BLaER1 treated with 17β-estradiol and CSF1 and Interleukin-3, amounts not matched to agents 10 nM and 100 nM (cell line): ENCODE measurements around the gene PLEKHN1.

Source experiments
- H3K27ac ChIP-seq, 11 experiments: shearing (Covaris generic); formaldehyde crosslinking; 2 replicates each; pipeline ENCODE4 v1.8.1; 2022
- H3K27me3 ChIP-seq, 11 experiments: shearing (Covaris generic); formaldehyde crosslinking; 2 replicates each; pipeline ENCODE4 v1.8.1; 2022
- H3K36me3 ChIP-seq, 11 experiments: shearing (Covaris generic); formaldehyde crosslinking; 2 replicates each; pipeline ENCODE4 v1.8.1; 2022
- H3K4me1 ChIP-seq, 10 experiments: shearing (Covaris generic); formaldehyde crosslinking; 2 replicates each; pipeline ENCODE4 v1.8.1; 2022
- H3K4me2 ChIP-seq, 11 experiments: shearing (Covaris generic); formaldehyde crosslinking; 2 replicates each; pipeline ENCODE4 v1.8.1; 2022
- H3K4me3 ChIP-seq, 10 experiments: shearing (Covaris generic); formaldehyde crosslinking; 2 replicates each; pipeline ENCODE4 v1.8.1; 2022
- H3K9ac ChIP-seq, 11 experiments: shearing (Covaris generic); formaldehyde crosslinking; 2 replicates each; pipeline ENCODE4 v1.8.1; 2022
- H3K9me3 ChIP-seq, 11 experiments: shearing (Covaris generic); formaldehyde crosslinking; replicated peaks in 1 of 11; 2 replicates each; pipeline ENCODE4 v1.8.1; 2022
- H4K20me1 ChIP-seq, 11 experiments: shearing (Covaris generic); formaldehyde crosslinking; 2 replicates each; pipeline ENCODE4 v1.8.1; 2022
- Cebpa-rat ChIP-seq, 11 experiments: shearing (Covaris generic); IDR thresholded peaks; 2 replicates each; pipeline ENCODE4 v1.8.1; 2022

The PLEKHN1 gene

GRCh38 chr1:951364-951763 lies 14.9 kb upstream of the PLEKHN1 start:
- no peak overlapping the region for H3K4me3 ChIP-seq
- H4K20me1 ChIP-seq: peaks cover 19 to 100% (median 100%) of the 10 kb centered on the region in 11 experiments; a peak in 21 of 22 replicates
- no peak overlapping the region for H3K4me2 ChIP-seq
- peaks cover 88 to 100% (median 100%) of the 10 kb centered on the region in 11 experiments for H3K36me3 ChIP-seq
- no peak overlapping the region for H3K9ac ChIP-seq
- H3K4me1 ChIP-seq: peaks cover 9 to 17% (median 14%) of the 10 kb centered on the region in 10 experiments; a peak in 18 of 20 replicates
- H3K9me3 ChIP-seq: no peaks in the 10 kb centered on the region
- TF ChIP-seq Cebpa-rat (IDR thresholded peaks at IDR 0.05): no peak
- 0 out of 22 replicates have a peak, but pooled peaks cover 0 to under 1% (median 0%) of the 10 kb centered on the region in 11 experiments for H3K27me3 ChIP-seq
- H3K27ac ChIP-seq: no peak overlapping the region

DNA sequence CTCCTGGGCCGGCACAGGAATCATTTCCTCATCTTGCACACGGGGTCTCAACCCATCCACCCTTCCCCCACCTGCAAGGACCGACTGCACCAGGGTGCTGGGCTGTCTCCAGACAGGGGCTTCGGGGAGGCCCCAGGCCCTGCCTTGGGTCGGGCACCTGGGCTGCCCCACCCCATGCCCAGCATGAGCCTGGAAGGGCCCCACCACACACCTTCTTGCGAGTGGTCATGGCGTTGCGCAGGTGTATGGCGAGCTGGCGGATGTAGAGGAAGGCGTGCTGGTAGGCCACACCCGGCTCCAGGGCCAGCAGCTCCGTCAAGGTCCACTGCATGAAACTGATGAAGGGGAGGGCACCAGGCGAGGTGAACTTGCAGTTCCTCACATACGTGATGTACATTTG lies 14.1 kb upstream of the PLEKHN1 start:
- Histone ChIP-seq H3K27ac (no peak overlapping the region), H3K9me3 (no peaks in the 10 kb centered on the region), H3K36me3 (peaks cover 89 to 100% (median 100%) of the 10 kb centered on the region in 11 experiments), H3K4me2 (no peak overlapping the region), H3K9ac (no peak overlapping the region), H3K4me1 (peaks cover 18 to 25% (median 22%) of the 10 kb centered on the region in 10 experiments; a peak in 19 of 20 replicates), H4K20me1 (peaks cover 19 to 100% (median 100%) of the 10 kb centered on the region in 11 experiments; a peak in 21 of 22 replicates), H3K27me3 (no peaks in the 10 kb centered on the region), H3K4me3 (no peak overlapping the region)
- TF ChIP-seq Cebpa-rat (IDR thresholded peaks at IDR 0.05): no peak

GRCh38 chr1:952603-953002 lies 13.7 kb upstream of the PLEKHN1 start:
- Histone ChIP-seq H3K9ac (no peak overlapping the region), H3K4me1 (peaks cover 22 to 29% (median 26%) of the 10 kb centered on the region in 10 experiments), H3K36me3 (peaks cover 85 to 100% (median 98%) of the 10 kb centered on the region in 11 experiments), H3K27ac (no peak overlapping the region), H3K27me3 (no peaks in the 10 kb centered on the region), H3K4me3 (no peak overlapping the region), H3K9me3 (no peaks in the 10 kb centered on the region), H3K4me2 (no peak overlapping the region), H4K20me1 (peaks cover 19 to 100% (median 100%) of the 10 kb centered on the region in 11 experiments; a peak in 21 of 22 replicates)
- TF ChIP-seq Cebpa-rat (IDR thresholded peaks at IDR 0.05): no peak

DNA sequence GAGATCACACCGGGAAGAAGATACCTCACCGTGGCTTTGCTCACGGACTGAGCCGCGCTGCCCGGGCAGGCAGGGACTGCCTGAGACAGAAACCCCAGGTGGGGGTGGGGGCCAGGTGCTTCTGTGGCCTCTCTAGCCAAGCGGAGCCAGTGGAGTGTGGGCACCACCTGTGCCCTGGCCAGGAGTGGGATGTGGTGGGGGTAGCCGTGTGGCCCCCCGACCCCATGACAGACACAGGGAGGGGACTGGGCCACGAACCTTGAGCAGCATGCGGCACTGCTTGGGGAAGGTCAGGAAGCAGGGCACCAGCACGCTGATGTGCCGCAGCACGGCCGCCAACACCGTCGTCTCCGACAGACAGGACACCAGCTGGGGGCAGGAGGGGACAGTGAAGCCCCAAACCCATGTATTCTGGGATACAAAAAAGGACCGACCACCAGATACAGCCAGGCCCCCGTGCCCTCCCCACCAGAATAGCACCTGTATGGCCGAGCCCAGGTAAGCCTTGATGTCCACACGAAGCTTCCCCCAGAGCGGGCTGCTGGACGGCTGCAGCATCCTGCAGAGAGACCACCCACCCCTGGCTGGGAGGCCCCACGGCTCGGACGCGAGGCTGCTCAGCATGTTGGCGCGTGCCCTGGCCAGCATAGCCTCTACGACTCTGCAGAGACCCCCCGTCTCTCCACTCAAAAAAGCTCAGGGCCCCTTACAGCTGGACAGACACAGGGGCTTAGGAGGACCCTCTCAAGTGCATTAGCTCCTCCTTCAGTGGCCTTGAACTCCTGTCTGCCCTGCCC lies 12.6 kb upstream of the PLEKHN1 start:
- no peaks in the 10 kb centered on the region for H3K9me3 ChIP-seq
- peaks cover 30 to 39% (median 35%) of the 10 kb centered on the region in 10 experiments for H3K4me1 ChIP-seq
- H4K20me1 ChIP-seq: peaks cover 19 to 100% (median 99%) of the 10 kb centered on the region in 11 experiments; a peak in 21 of 22 replicates
- no peak overlapping the region for H3K4me3 ChIP-seq
- H3K4me2 ChIP-seq: no peak overlapping the region
- H3K27ac ChIP-seq: no peak overlapping the region
- no peak for TF ChIP-seq Cebpa-rat (IDR thresholded peaks at IDR 0.05)
- no peaks in the 10 kb centered on the region for H3K27me3 ChIP-seq
- H3K36me3 ChIP-seq: peaks cover 73 to 90% (median 87%) of the 10 kb centered on the region in 11 experiments
- no peak overlapping the region for H3K9ac ChIP-seq

DNA sequence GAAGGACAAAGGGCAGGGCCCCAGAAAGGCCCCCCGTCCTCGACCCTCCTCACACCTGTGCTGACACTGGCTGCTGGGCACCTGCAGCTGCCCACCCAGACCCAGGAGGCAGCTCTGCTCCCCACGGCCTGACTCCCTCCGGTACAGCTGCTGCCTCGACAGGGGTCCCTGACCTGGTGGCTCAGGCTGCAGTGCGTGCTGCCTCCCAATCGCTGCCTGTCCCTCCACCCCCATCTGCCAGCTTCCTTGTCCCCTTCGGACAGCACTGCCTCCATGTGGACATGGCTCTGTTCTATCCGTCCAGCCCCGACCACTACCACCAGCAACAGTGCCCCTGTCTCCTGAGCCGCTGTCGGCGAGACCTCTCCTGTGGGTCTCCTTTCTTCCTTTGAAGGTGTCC lies 11.4 kb upstream of the PLEKHN1 start:
- peaks cover 6 to 7% (median 7%) of the 10 kb centered on the region in 11 experiments; a peak in 18 of 22 replicates for H3K27me3 ChIP-seq
- H3K9ac ChIP-seq: peak overlapping the region in 2 of 11 experiments; percentile 15 to 57; a peak in 2 of 22 replicates
- H3K36me3 ChIP-seq: peaks cover 61 to 78% (median 75%) of the 10 kb centered on the region in 11 experiments
- H4K20me1 ChIP-seq: peaks cover 12 to 90% (median 88%) of the 10 kb centered on the region in 11 experiments; a peak in 21 of 22 replicates
- H3K4me3 ChIP-seq: no peak overlapping the region
- H3K4me2 ChIP-seq: peak overlapping the region in 5 of 11 experiments; percentile 54 to 99 (median 96); a peak in 8 of 22 replicates
- TF ChIP-seq Cebpa-rat (IDR thresholded peaks at IDR 0.05): no peak
- H3K27ac ChIP-seq: no peak overlapping the region
- no peaks in the 10 kb centered on the region for H3K9me3 ChIP-seq
- H3K4me1 ChIP-seq: peaks cover 37 to 45% (median 42%) of the 10 kb centered on the region in 10 experiments

GRCh38 chr1:955474-955873 lies 10.8 kb upstream of the PLEKHN1 start:
- Histone ChIP-seq H3K36me3 (peaks cover 56 to 72% (median 69%) of the 10 kb centered on the region in 11 experiments), H3K27me3 (peaks cover 6 to 11% (median 7%) of the 10 kb centered on the region in 11 experiments; a peak in 18 of 22 replicates), H4K20me1 (peaks cover 6 to 85% (median 83%) of the 10 kb centered on the region in 11 experiments; a peak in 21 of 22 replicates), H3K27ac (no peak overlapping the region), H3K4me1 (peaks cover 39 to 48% (median 45%) of the 10 kb centered on the region in 10 experiments), H3K4me3 (no peak overlapping the region), H3K4me2 (peak overlapping the region in 8 of 11 experiments; percentile 4 to 99 (median 94); a peak in 14 of 22 replicates), H3K9ac (peak overlapping the region in 4 of 11 experiments; percentile 10 to 57 (median 26); a peak in 4 of 22 replicates), H3K9me3 (no peaks in the 10 kb centered on the region)
- no peak for TF ChIP-seq Cebpa-rat (IDR thresholded peaks at IDR 0.05)

GRCh38 chr1:956636-957035 lies 9.6 kb upstream of the PLEKHN1 start:
- Histone ChIP-seq H4K20me1 (peaks cover 0 to 82% (median 78%) of the 10 kb centered on the region in 11 experiments; a peak in 19 of 22 replicates), H3K9me3 (no peaks in the 10 kb centered on the region), H3K4me2 (peak overlapping the region; percentile 84 to 99 (median 96); a peak in 21 of 22 replicates), H3K36me3 (peaks cover 44 to 61% (median 58%) of the 10 kb centered on the region in 11 experiments), H3K4me1 (peaks cover 47 to 54% (median 51%) of the 10 kb centered on the region in 10 experiments), H3K27me3 (peaks cover 6 to 17% (median 7%) of the 10 kb centered on the region in 11 experiments; a peak in 18 of 22 replicates), H3K27ac (no peak overlapping the region), H3K9ac (peak overlapping the region in 9 of 11 experiments; percentile 19 to 94 (median 89); a peak in 10 of 22 replicates), H3K4me3 (no peak overlapping the region)
- no peak for TF ChIP-seq Cebpa-rat (IDR thresholded peaks at IDR 0.05)

- H3K9ac ChIP-seq: peak within 1 kb of the TSS; percentile 76 to 94 (median 88)
- peak within 1 kb of the TSS; percentile 84 to 100 (median 96) for H3K4me3 ChIP-seq
- peak within 1 kb of the TSS; percentile 96 to 100 (median 98) for H3K4me2 ChIP-seq
- H3K27me3 ChIP-seq: peaks cover 6 to 17% (median 7%) of the 10 kb centered on the region in 11 experiments; a peak in 18 of 22 replicates
- peaks cover 0 to 79% (median 59%) of the 10 kb centered on the region in 11 experiments; a peak in 19 of 22 replicates for H4K20me1 ChIP-seq
- peaks cover 49 to 58% (median 52%) of the 10 kb centered on the region in 10 experiments for H3K4me1 ChIP-seq
- H3K9me3 ChIP-seq: no peaks in the 10 kb centered on the region
- no peak for TF ChIP-seq Cebpa-rat (IDR thresholded peaks at IDR 0.05)
- H3K36me3 ChIP-seq: peaks cover 31 to 57% (median 51%) of the 10 kb centered on the region in 11 experiments
- H3K27ac ChIP-seq: peak within 1 kb of the TSS; percentile 54 to 86 (median 74)
These were observed 7.2 kb upstream of the PLEKHN1 start, which contains the start of gene NOC2L for GRCh38 chr1:958823-959730. Gene NOC2L (minus strand): TSS chr1:959256. CDS start chr1:959240, 16 bp downstream.
